UCSD-AML1 (cell line): Measurements from ENCODE around the gene SH3RF3.

Experiments used
- DNase-seq: peaks from one replicate; lab custom pipeline; 2025; ENCODE audit not compliant: unreplicated experiment; lab: John Stamatoyannopoulos, UW

SH3RF3 gene

GRCh38 chr2:109446278-109447131 lies 317.5 kb downstream of the SH3RF3 start:
- DNase-seq, result no peak

GRCh38 chr2:109447251-109447661 lies 318.3 kb downstream of the SH3RF3 start:
- no peak for DNase-seq

- no peak for DNase-seq
Measured at GRCh38 chr2:109447776-109448175, 318.8 kb downstream of the SH3RF3 start.

GRCh38 chr2:109448207-109448606 lies 319.2 kb downstream of the SH3RF3 start:
- no peak for DNase-seq

- peak; percentile 38 for DNase-seq
Measured at GRCh38 chr2:109448946-109449788, 320.2 kb downstream of the SH3RF3 start.

- no peak for DNase-seq
Measured at GRCh38 chr2:109450574-109451273, 321.7 kb downstream of the SH3RF3 start.

GRCh38 chr2:109451671-109452070 lies 322.7 kb downstream of the SH3RF3 start:
- no peak for DNase-seq

GRCh38 chr2:109452318-109453305 lies 323.6 kb downstream of the SH3RF3 start:
- no peak for DNase-seq

GRCh38 chr2:109453371-109453995 lies 324.5 kb downstream of the SH3RF3 start:
- no peak for DNase-seq

- DNase-seq, result no peak
Measured at GRCh38 chr2:109454304-109454703, 325.3 kb downstream of the SH3RF3 start.

GRCh38 chr2:109454765-109455394 lies 325.9 kb downstream of the SH3RF3 start:
- no peak for DNase-seq

- no peak for DNase-seq
Measured at GRCh38 chr2:109455731-109456691, 327.0 kb downstream of the SH3RF3 start.

- DNase-seq, result no peak
Measured at GRCh38 chr2:109456776-109457175, 327.8 kb downstream of the SH3RF3 start.

- no peak for DNase-seq
Measured at GRCh38 chr2:109457366-109457765, 328.4 kb downstream of the SH3RF3 start.

GRCh38 chr2:109457794-109458193 lies 328.8 kb downstream of the SH3RF3 start:
- DNase-seq, result no peak

- no peak for DNase-seq
Measured at GRCh38 chr2:109458512-109458911, 329.5 kb downstream of the SH3RF3 start.

GRCh38 chr2:109459485-109459884 lies 330.5 kb downstream of the SH3RF3 start:
- DNase-seq, result no peak
